Brain microvascular endothelial cell (primary cell): ENCODE results near the gene ILK.

ENCODE experiments used
- DNase-seq: peaks from one replicate; pipeline ENCODE4 v3.0.0-alpha.2; 2020
- H3K27ac ChIP-seq: fragments of 250-450 bp; sonication (Bioruptor Pico); 2 replicates; pipeline ENCODE4 v1.5.1; 2020; ENCODE audit warnings: mild to moderate bottlenecking, moderate library complexity
- H3K27me3 ChIP-seq: fragments of 250-450 bp; sonication (Bioruptor Pico); replicated peaks from 2 replicates; pipeline ENCODE4 v1.5.1; 2020; ENCODE audit warnings: mild to moderate bottlenecking
- H3K36me3 ChIP-seq: fragments of 250-450 bp; sonication (Bioruptor Pico); replicated peaks from 2 replicates; pipeline ENCODE4 v1.5.1; 2020; ENCODE audit warnings: mild to moderate bottlenecking
- H3K4me3 ChIP-seq: 2 replicates; pipeline ENCODE4 v1.5.1; 2011; ENCODE audit warnings: low read depth, mild to moderate bottlenecking, control low read depth, low read length, moderate library complexity
- CTCF ChIP-seq: IDR thresholded peaks from 2 replicates; pipeline ENCODE4 v1.5.1; 2011; ENCODE audit warnings: low read depth, mild to moderate bottlenecking, moderate library complexity, low read length, control low read depth, inconsistent platforms; ENCODE audit errors: missing control alignments
- in situ Hi-C: cut with HindIII; loops from 2 replicates; pipeline ENCODE4 v1.10.0; 2017; ENCODE audit warnings: low sequenced_read_pairs, low pct_ligation_motif_present

The ILK gene

GRCh38 chr11:6632116-6633073, 28.8 kb downstream of the ILK start:
- DNase-seq, result no peak
- no peak for TF ChIP-seq CTCF
- in situ Hi-C loops, result no loop called here
- Histone ChIP-seq H3K36me3 (no peaks in the 10 kb centered on the region), H3K4me3 (no peak overlapping the region), H3K27ac (no peak overlapping the region), H3K27me3 (no peaks in the 10 kb centered on the region)

GRCh38 chr11:6633422-6634408, 30.1 kb downstream of the ILK start:
- no peak for TF ChIP-seq CTCF
- DNase-seq, result no peak
- Histone ChIP-seq H3K4me3 (no peak overlapping the region), H3K27ac (no peak overlapping the region), H3K27me3 (no peaks in the 10 kb centered on the region), H3K36me3 (no peaks in the 10 kb centered on the region)
- in situ Hi-C loops, result no loop called here

- no peaks in the 10 kb centered on the region for H3K36me3 ChIP-seq
- no peaks in the 10 kb centered on the region for H3K27me3 ChIP-seq
- no peak overlapping the region for H3K27ac ChIP-seq
- H3K4me3 ChIP-seq, result no peak overlapping the region
- DNase-seq, result no peak
- no peak for TF ChIP-seq CTCF
- in situ Hi-C loops, result no loop called here
These were observed 31.0 kb downstream of the ILK start for GRCh38 chr11:6634534-6634933.

GRCh38 chr11:6635082-6635932, 31.7 kb downstream of the ILK start:
- no peak for TF ChIP-seq CTCF
- no peak overlapping the region for H3K4me3 ChIP-seq
- DNase-seq, result no peak
- no peak overlapping the region for H3K27ac ChIP-seq
- no peaks in the 10 kb centered on the region for H3K27me3 ChIP-seq
- in situ Hi-C loops, result no loop called here
- H3K36me3 ChIP-seq, result no peaks in the 10 kb centered on the region

GRCh38 chr11:6636480-6636879, 32.9 kb downstream of the ILK start:
- no peaks in the 10 kb centered on the region for H3K27me3 ChIP-seq
- H3K27ac ChIP-seq, result no peak overlapping the region
- in situ Hi-C loops, result no loop called here
- H3K36me3 ChIP-seq, result no peaks in the 10 kb centered on the region
- TF ChIP-seq CTCF, result no peak
- no peak overlapping the region for H3K4me3 ChIP-seq
- no peak for DNase-seq
